OCI-LY1 (cell line): Measurements from ENCODE around the gene CAMK4.

Experiments
- H2AFZ ChIP-seq: fragments of 200-600 bp; sonication (generic), shearing (Covaris generic); 2 replicates; pipeline ENCODE4 v1.6.0; 2014; ENCODE audit warnings: antibody characterized with exemption, mild to moderate bottlenecking, low read length
- H3F3A ChIP-seq: fragments of 200-600 bp; sonication (generic), shearing (Covaris generic); 2 replicates; pipeline ENCODE4 v1.6.0; 2014; ENCODE audit warnings: mild to moderate bottlenecking, antibody characterized with exemption, low read length, moderate library complexity; ENCODE audit not compliant: insufficient read depth
- H3K27ac ChIP-seq: fragments of 200-600 bp; sonication (generic); 2 replicates; pipeline ENCODE4 v1.5.1; 2014; ENCODE audit warnings: low read length, mixed run types, mild to moderate bottlenecking, low read depth; ENCODE audit not compliant: poor library complexity, severe bottlenecking
- H3K27me3 ChIP-seq: fragments of 200-600 bp; sonication (generic); 2 replicates; pipeline ENCODE4 v1.6.0; 2014; ENCODE audit warnings: antibody characterized with exemption, mild to moderate bottlenecking, low read length, moderate library complexity; ENCODE audit not compliant: insufficient read depth
- H3K36me3 ChIP-seq: fragments of 200-600 bp; sonication (generic); 2 replicates; pipeline ENCODE4 v1.6.1; 2014; ENCODE audit warnings: mild to moderate bottlenecking, antibody characterized with exemption, low read length, moderate library complexity, mixed read lengths; ENCODE audit not compliant: insufficient read depth
- H3K4me1 ChIP-seq: fragments of 200-600 bp; sonication (generic); 2 replicates; pipeline ENCODE4 v1.5.1; 2014; ENCODE audit warnings: mild to moderate bottlenecking, low read length, moderate library complexity; ENCODE audit not compliant: insufficient read depth, severe bottlenecking
- H3K4me2 ChIP-seq: fragments of 200-600 bp; sonication (generic), shearing (Covaris generic); 2 replicates; pipeline ENCODE4 v1.6.1; 2014; ENCODE audit warnings: low read length
- H3K4me3 ChIP-seq: fragments of 200-600 bp; sonication (generic); 2 replicates; pipeline ENCODE4 v1.5.1; 2014; ENCODE audit warnings: low read length, low read depth, mild to moderate bottlenecking, mixed read lengths; ENCODE audit not compliant: poor library complexity, severe bottlenecking
- H3K79me2 ChIP-seq: fragments of 200-600 bp; shearing (Covaris generic); 2 replicates; pipeline ENCODE4 v1.6.1; 2016; ENCODE audit warnings: mixed run types, low read length, mixed read lengths; ENCODE audit not compliant: insufficient read depth
- H3K9ac ChIP-seq: fragments of 200-600 bp; sonication (generic), shearing (Covaris generic); 2 replicates; pipeline ENCODE4 v1.6.1; 2014; ENCODE audit warnings: mild to moderate bottlenecking, low read length, mixed read lengths
- H3K9me2 ChIP-seq: fragments of 200-600 bp; sonication (generic), shearing (Covaris generic); 2 replicates; pipeline ENCODE4 v1.6.1; 2014; ENCODE audit warnings: low read depth, mild to moderate bottlenecking, low read length, mixed read lengths
- H3K9me3 ChIP-seq: fragments of 200-600 bp; shearing (Covaris generic); 2 replicates; pipeline ENCODE4 v1.6.1; 2014; ENCODE audit warnings: low read length, mixed read lengths
- H4K20me1 ChIP-seq: fragments of 200-600 bp; sonication (generic), shearing (Covaris generic); 2 replicates; pipeline ENCODE4 v1.6.0; 2016; ENCODE audit warnings: mild to moderate bottlenecking, low read length; ENCODE audit not compliant: insufficient read depth
- EZH2 ChIP-seq: fragments of 200-600 bp; sonication (generic), shearing (Covaris generic); IDR thresholded peaks from 2 replicates; pipeline ENCODE4 v1.8.0; 2017; ENCODE audit warnings: borderline replicate concordance, mixed run types, mild to moderate bottlenecking, antibody characterized with exemption, low read length, moderate library complexity, mixed read lengths
- TF ChIP-seq, protein P1 (sequence below): fragments of 200-600 bp; sonication (generic), shearing (Covaris generic); IDR thresholded peaks from 2 replicates; pipeline ENCODE4 v1.5.1; 2017; ENCODE audit warnings: mild to moderate bottlenecking, antibody characterized with exemption, low read length, moderate library complexity, mixed read lengths

The CAMK4 gene

DNA sequence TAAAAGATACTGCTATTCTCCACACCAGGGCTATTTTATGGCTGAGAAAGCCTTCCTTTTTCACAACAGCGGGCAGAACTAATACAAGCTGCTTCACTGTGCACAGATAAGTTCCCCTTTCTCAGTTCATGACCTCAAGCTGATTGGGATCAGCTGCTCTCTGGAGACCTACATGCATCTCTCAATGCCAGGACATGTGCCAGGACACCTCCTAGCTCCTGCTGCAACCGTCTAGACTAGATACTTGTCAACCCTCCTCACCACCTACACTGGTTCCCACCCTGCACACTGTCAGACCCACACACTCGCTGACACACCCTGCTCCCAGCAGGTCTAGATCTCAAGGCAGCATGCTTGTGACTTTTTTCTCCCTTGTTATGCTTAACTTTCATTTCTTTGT is 248.4 kb downstream of the CAMK4 start:
- no peak for TF ChIP-seq EZH2
- TF ChIP-seq, protein P1, sequence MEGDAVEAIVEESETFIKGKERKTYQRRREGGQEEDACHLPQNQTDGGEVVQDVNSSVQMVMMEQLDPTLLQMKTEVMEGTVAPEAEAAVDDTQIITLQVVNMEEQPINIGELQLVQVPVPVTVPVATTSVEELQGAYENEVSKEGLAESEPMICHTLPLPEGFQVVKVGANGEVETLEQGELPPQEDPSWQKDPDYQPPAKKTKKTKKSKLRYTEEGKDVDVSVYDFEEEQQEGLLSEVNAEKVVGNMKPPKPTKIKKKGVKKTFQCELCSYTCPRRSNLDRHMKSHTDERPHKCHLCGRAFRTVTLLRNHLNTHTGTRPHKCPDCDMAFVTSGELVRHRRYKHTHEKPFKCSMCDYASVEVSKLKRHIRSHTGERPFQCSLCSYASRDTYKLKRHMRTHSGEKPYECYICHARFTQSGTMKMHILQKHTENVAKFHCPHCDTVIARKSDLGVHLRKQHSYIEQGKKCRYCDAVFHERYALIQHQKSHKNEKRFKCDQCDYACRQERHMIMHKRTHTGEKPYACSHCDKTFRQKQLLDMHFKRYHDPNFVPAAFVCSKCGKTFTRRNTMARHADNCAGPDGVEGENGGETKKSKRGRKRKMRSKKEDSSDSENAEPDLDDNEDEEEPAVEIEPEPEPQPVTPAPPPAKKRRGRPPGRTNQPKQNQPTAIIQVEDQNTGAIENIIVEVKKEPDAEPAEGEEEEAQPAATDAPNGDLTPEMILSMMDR = no peak
- Histone ChIP-seq H3K4me2 (no peak overlapping the region), H3K79me2 (no peaks in the 10 kb centered on the region), H3K9me3 (no peaks in the 10 kb centered on the region), H2AFZ (no peak overlapping the region), H3K36me3 (peaks cover 34% of the 10 kb centered on the region), H3F3A (no peaks in the 10 kb centered on the region), H4K20me1 (no peaks in the 10 kb centered on the region), H3K4me1 (peaks cover 4% of the 10 kb centered on the region), H3K4me3 (no peak overlapping the region), H3K9ac (no peak overlapping the region), H3K9me2 (no peaks in the 10 kb centered on the region), H3K27me3 (no peaks in the 10 kb centered on the region), H3K27ac (no peak overlapping the region)

DNA sequence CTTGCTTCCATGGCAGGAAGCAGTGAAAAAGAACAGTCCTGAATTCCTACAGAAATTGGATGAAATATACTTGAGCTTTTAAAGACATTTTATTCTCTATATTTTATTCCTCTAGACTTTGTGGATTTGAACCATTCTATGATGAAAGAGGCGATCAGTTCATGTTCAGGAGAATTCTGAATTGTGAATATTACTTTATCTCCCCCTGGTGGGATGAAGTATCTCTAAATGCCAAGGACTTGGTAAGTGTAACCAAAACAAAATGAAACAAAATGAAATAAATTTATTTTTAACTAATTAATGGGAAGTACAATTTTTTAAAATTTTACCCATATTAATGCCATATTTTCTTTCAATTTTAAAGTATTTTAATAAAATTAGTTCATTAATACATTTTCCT is 254.1 kb downstream of the CAMK4 start:
- Histone ChIP-seq H4K20me1 (no peaks in the 10 kb centered on the region), H3F3A (no peaks in the 10 kb centered on the region), H2AFZ (no peak overlapping the region), H3K4me2 (no peak overlapping the region), H3K36me3 (peaks cover 70% of the 10 kb centered on the region), H3K79me2 (no peaks in the 10 kb centered on the region), H3K4me1 (no peaks in the 10 kb centered on the region), H3K27me3 (no peaks in the 10 kb centered on the region), H3K27ac (no peak overlapping the region), H3K9ac (no peak overlapping the region), H3K4me3 (no peak overlapping the region), H3K9me2 (no peaks in the 10 kb centered on the region), H3K9me3 (no peaks in the 10 kb centered on the region)
- TF ChIP-seq EZH2 = no peak
- TF ChIP-seq, protein P1 = 0 out of 2 replicates have a peak, but pooled peaks have one; percentile 12

DNA sequence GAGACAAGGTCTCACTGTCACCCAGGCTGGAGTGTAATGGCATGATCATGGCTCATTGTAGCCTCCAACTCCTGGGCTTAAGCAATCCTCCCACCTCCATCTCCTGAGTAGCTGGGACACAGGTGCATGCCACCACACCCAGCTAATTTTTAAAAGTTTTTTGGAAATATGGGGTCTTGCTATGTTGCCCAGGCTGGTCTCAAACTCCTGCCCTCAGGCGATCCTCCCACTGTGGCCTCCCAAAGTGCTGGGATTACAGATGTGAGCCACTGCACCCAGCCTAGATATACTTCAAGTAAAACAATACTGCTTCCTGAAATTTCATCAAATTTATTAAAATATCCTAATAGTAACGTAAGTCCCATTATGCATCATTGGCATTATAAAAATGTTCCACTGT is 254.7 kb downstream of the CAMK4 start:
- Histone ChIP-seq H4K20me1 (no peaks in the 10 kb centered on the region), H3K4me1 (no peaks in the 10 kb centered on the region), H3F3A (no peaks in the 10 kb centered on the region), H3K4me2 (no peak overlapping the region), H3K27ac (no peak overlapping the region), H3K4me3 (no peak overlapping the region), H3K9me2 (no peaks in the 10 kb centered on the region), H3K27me3 (no peaks in the 10 kb centered on the region), H3K9me3 (no peaks in the 10 kb centered on the region), H3K9ac (no peak overlapping the region), H3K79me2 (no peaks in the 10 kb centered on the region), H3K36me3 (peaks cover 70% of the 10 kb centered on the region), H2AFZ (no peak overlapping the region)
- TF ChIP-seq, protein P1 = no peak
- no peak for TF ChIP-seq EZH2
